ENCODE measurements around the gene MISP.

GRCh38 chr19:795073-795611 is 44.2 kb downstream of the MISP start:
- TF ChIP-seq CTCF (IDR thresholded peaks at IDR 0.05) (no peak), POLR2AphosphoS5 (IDR thresholded peaks at IDR 0.05; ENCODE audit: low read depth, low read length) (no peak)

Measured in Panc1 (cell line).